ENCODE data around the gene NUMB. TPM values are rescaled to one million over a fixed set of nuclear protein-coding genes. Genes with fewer than 3 reads are reported as not detected.

NUMB gene
- polyA plus RNA-seq, 3 donors, result 85.0 to 86.4 (median 85.3) TPM

DNA sequence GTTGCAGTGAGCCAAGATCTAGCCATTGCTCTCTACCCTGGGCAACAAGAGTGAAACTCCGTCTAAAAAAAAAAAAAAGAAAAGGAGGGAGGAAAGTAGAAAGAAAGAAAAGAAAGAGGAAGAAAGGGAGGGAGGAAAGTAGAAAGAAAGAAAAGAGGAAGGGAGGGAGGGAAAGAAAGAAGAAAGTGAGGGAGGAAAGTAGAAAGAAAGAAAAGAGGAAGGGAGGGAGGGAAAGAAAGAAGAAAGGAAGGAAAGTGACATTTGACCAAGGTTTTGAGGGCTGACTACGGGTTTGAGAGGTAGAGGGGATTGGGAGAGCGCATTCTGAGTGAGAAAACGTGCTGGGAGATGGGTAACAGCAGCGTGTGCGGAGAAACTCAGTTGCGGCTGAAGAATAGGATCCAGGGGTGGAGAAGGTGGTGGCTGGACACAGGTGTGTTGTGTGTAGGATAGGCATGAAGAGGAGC lies 221.6 kb downstream of the NUMB start:
- no peak for DNase-seq (ENCODE audit: low read depth in 3 of 3, low spot score in 2 of 3)

DNA sequence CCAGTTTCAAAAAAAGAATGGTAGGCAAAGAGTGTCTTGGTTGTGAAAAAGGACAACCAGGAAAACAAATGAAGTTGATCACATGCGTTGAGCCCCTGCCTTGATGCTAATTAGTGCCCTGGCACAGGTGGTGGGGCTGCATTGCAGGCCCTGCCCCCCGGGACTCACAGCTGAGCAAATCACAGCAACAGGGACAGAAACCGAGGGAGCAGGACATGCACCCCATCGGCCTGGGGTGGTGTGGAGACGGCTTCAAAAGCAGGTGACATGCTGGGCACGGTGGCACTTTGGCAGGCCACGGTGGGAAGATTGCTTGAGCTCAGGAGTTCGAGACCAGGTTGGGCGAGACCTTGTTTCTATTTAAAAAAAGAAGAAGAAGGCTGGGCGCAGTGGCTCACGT lies 222.2 kb downstream of the NUMB start:
- DNase-seq (ENCODE audit: low read depth in 3 of 3, low spot score in 2 of 3), result no peak

DNA sequence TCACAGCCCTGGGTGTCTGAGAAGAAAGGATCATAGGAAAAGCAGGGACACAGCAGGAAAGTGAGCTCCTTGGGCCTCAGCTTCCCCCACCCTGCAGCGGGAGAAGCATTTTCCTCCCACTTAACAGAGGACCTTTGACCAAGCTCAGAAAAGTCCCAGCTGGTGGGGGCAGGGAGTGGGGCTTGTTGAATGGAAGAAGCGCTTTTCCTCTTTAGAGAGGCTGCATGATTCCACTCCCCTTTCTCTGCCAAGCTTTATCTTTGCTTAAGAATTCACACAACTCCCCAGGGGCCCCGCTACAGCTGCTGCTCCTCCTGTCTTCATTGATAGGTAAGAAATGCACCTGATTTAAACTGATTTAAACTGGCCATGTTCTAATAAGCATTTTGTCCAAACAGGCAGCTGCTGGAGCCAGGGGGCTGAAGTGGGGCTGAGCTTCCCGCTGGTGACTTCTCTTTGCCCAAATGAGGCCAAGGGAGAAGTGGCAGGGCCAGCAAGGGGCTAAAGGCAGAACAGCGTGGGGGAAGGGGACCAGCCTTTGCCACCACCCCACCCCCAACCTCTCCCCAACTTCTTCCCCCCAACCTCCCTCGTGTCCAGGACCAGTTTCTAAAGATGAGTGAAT lies 222.7 kb downstream of the NUMB start:
- no peak for DNase-seq (ENCODE audit: low read depth in 3 of 3, low spot score in 2 of 3)

DNA sequence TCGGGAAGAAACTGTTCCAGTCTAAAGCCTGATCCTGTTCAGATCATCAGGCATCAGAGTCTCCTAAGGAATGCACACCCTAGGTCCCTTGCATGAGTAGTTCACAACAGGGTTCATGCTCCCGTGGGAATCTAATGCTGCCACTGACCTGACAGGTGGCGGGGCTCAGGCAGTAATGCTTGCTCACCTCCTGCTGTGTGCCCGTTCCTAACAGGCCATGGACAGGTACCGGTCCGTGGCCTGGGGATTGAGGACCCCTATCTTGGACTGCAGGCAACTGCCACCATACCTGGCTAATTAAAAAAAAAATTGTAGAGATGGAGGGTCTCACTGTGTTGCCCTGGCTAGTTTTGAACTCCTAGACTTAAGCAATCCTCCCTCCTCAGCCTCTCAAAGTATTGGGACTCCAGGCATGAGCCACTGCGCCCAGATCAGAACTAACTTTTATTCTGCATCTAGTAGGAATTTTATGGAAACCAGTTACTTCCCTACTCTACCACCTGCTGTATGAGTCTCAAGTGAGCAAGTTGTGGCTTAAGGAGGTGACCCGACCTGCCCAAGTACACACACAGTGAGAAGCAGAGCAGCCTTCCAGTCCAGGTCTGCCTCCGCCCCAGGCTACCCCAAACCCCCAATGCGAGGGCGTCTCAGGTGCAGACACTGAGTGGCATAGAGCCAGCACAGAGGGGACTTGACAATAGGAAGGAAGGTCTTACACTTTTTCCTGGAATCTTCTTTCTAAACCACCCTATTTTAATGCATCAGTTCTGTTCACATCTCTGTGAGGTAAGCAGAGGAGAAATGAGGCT lies 223.6 kb downstream of the NUMB start:
- no peak for DNase-seq (ENCODE audit: low read depth in 3 of 3, low spot score in 2 of 3)

DNA sequence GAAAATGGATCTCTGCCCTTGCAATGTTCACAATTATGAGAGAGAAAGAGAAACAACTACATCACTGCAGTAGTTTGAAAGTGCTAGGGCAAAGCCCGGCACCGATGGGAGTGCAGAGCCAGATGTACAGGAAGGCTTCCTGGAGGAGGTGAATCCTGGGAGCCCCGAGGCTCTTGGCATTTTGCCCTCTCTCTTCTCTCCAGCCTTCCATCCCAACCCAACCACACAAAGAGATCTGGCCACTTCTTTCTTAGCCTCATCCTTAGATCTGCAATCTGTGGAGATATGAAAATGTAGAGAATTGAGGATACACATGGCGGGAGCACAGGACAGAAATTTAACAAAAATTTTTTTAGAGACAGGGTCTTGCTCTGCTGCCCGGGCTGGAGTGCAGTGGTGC lies 224.3 kb downstream of the NUMB start:
- DNase-seq (ENCODE audit: low read depth in 3 of 3, low spot score in 2 of 3), result no peak

DNA sequence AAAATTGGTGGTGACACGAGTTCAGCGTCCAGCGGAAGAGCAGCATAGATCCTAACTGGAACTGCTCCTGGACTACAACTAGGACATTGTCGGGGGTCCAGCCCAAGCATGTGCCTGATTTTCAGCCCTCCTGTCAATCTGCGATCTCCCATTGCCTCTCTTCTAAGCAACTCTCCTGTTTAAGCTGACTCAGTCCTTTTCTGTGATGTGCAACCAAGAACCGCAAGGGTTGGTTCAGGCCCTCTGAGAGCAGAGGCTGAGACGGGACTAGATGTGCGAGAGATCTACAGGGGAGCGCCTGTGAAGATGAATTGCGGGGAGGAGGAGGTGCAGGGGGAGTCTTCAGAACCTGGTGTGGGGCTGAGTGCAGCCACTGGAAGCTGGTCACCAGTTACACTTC lies 224.8 kb downstream of the NUMB start:
- no peak for DNase-seq (ENCODE audit: low read depth in 3 of 3, low spot score in 2 of 3)

DNA sequence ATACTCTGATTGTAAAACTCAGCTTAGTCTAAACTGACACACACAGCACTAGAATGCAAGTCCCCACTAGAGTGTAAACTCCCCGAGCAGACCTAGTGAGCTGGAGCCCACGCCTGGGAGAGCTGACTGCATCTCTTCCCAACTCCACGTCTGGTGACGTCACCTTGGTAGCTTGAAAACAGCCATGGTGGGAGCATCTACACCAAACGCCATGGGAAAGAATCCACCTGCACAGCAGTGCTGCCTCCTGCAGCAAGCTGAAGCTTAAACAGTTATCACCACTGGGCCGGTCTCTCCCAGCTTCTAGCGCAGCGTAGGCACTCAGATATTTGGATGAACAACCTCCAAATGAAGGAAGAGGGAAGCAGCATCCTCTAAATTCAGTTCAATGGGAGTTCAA lies 225.4 kb downstream of the NUMB start:
- DNase-seq (ENCODE audit: low read depth in 3 of 3, low spot score in 2 of 3), result no peak

DNA sequence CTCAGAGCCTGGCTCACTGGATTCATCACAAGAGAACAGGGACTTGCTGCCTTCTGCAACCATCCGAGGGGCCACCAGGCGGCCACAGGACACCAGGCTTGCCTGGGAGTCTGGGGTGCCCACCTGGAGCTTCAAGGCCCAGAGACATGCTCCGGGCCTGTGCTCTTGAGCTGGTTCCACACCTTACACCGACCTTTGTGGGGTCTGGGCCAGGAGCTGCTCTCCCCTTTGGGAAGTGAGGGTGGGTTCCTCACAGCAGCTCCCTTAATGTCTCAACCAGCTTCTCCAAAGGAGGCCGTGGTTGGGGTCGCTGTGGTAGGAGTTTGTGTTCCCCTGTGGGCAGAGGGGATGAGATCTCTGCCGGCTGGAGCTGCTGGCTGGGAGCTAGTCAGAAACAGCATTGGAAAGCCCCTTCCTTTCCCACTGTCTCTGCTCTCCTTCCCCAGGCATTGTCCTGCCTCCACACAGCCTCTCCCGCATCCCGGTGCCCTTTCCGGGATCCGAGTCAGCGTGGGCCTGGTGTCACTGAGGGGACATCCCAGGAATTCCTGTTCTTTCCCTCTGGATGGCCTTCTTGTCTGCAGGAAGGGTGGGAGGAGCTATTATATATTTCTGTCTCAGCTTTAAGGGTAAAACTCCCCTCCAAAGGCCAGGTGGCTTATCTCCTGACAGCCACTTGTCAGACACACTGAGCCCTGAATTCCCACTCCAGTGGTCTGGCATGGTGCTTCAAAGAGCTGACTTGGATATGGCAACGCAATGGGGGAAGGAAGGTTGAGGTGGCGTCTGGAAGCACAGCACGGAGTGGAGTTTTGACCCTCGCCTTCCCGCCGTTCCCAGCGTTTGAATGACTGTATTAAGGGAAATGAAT lies 226.1 kb downstream of the NUMB start:
- no peak for DNase-seq (ENCODE audit: low read depth in 3 of 3, low spot score in 2 of 3)

DNA sequence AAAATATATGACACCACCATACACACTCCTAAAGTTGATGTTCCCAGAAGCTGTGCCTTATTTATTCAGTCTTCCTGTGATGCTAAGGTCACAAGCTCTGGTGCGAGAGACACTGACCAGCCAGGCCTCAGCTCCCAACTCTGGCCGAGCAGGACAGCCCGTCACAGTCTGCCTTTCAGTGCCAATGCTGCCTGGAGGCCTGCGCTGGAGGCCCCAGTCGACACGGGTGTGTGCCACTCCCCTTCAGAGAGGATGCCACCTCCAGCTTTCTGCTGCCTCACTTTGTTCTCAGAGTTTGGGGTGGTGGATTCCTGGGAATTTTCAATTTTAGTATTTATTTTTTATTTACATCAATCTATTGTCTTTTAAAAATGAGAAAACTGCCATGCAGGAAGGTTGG lies 228.3 kb downstream of the NUMB start:
- DNase-seq (ENCODE audit: low read depth in 3 of 3, low spot score in 2 of 3), result no peak

DNA sequence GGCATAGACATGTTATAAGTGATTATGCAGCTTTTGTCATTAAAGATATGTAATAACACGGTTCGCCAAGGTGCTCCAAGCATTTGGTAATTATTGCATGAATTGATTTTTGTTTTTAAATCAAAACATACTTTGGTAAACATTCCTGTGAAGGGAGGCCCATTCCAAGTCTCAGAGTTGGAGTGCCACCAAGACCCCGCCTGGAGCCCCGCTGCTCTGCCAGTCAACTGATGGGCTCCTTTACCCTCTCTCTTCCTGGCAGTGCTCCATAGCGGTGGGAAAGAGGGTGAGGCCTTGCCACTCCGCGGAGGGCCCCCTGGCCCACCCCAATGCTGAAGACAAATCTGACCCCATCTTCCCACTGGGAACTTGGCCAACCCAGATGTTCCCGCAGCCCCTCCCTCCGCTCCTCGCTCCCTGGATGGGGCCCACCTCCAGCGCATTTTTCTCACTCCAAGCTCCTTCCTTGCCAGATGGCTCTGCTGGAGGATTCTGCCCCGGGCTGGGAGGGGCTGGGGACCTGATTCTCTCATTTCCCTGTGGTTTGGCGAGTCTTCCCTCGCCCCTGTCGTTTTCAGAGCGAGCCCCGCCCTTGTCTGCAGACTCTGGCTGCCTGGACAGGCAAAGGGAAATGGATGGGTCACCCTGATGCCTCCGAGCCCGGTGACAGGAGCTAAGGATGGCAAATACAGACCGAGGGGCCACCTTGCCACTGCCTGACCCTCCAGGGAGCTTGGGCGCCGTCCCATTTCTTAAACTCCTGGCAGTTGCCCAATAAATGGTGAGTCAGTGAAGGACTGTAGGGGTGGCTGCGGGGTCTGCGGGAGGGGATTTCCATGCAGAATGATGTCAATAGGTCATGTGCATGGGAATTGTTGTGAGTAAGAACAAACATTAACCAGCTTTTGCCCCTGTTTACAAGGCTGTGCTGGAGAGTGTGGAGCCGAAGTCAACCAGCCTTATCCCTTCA lies 230.2 kb downstream of the NUMB start:
- no peak for DNase-seq (ENCODE audit: low read depth in 3 of 3, low spot score in 2 of 3)

DNA sequence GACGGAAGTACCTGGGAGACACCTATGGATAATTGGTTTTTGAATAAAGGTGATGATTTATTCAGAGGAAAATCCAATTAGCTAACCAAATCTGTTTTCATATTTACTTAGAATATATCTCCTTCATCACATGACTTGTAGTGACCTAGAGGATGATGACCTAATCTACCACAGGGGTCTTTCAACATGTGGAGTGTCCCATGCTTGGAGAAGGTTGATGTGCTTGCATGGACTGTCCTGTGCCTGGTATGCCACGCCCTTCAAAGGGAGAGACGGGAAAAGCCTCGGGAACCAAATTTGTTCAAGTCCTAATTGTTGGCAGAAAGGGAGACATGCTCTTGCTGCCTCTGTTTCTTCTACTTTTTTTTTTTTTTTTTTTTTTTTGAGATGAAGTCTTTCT lies 232.8 kb downstream of the NUMB start:
- no peak for DNase-seq (ENCODE audit: low read depth in 3 of 3, low spot score in 2 of 3)

Other genes with a start within 250 kb of the NUMB start
- gene PAPLN, start 221.0 kb downstream of the NUMB start, polyA plus RNA-seq (ENCODE audit: insufficient read length in 3 of 3), result 10 to 100 TPM; 20.1 to 24.4 (median 23.2) TPM
- gene RIOX1, start 32.4 kb upstream of the NUMB start, polyA plus RNA-seq (ENCODE audit: insufficient read length in 3 of 3), result 10 to 100 TPM in 2 of 3 donors, 1 to 10 TPM in 1; 10.0 to 11.4 (median 10.5) TPM
- gene ACOT1, start 78.6 kb upstream of the NUMB start, polyA plus RNA-seq (ENCODE audit: insufficient read length in 3 of 3), result 10 to 100 TPM in 2 of 3 donors, 1 to 10 TPM in 1; 7.3 to 16.0 (median 12.3) TPM
- gene HEATR4, start 100.4 kb upstream of the NUMB start, polyA plus RNA-seq (ENCODE audit: insufficient read length in 3 of 3), result 1 to 10 TPM; 1.6 to 1.7 (median 1.6) TPM
- 10 to 100 TPM; 53.3 to 78.2 (median 68.5) TPM for gene ACOT2, start 110.7 kb upstream of the NUMB start, polyA plus RNA-seq (ENCODE audit: insufficient read length in 3 of 3)
- gene ACOT4, start 133.3 kb upstream of the NUMB start, polyA plus RNA-seq (ENCODE audit: insufficient read length in 3 of 3), result 1 to 10 TPM; 2.9 to 4.6 (median 3.8) TPM
- gene ACOT6, start 154.0 kb upstream of the NUMB start, polyA plus RNA-seq (ENCODE audit: insufficient read length in 3 of 3), result under 1 TPM in 1 of 3 donors, not detected in 2; 0.19 TPM
- 10 to 100 TPM; 17.9 to 22.5 (median 21.6) TPM for gene DNAL1, start 186.4 kb upstream of the NUMB start, polyA plus RNA-seq (ENCODE audit: insufficient read length in 3 of 3)